H9 (cell line): ENCODE measurements around the gene KCNIP3. TPM values are rescaled to one million over a fixed set of nuclear protein-coding genes. Genes with fewer than 3 reads are reported as not detected.
A peak's percentile ranks its signal among the peaks of the same experiment; 100 is the strongest.

Experiments
- DNase-seq: peaks from one replicate; pipeline ENCODE4 v3.0.0-alpha.2; 2017
- H2AFZ ChIP-seq: one replicate; pipeline ENCODE4 v1.6.1; 2013; ENCODE audit warnings: mild to moderate bottlenecking, low read length, control low read depth, moderate library complexity
- H2AK5ac ChIP-seq: 2 replicates; pipeline ENCODE4 v1.6.1; 2013; ENCODE audit warnings: low read length, control low read depth, mixed read lengths; ENCODE audit not compliant: insufficient read length
- H2BK120ac ChIP-seq: one replicate; pipeline ENCODE4 v1.6.1; 2013; ENCODE audit warnings: low read depth, mild to moderate bottlenecking, low read length, control low read depth, inconsistent platforms; ENCODE audit not compliant: poor library complexity, severe bottlenecking
- H2BK12ac ChIP-seq: 2 replicates; pipeline ENCODE4 v1.6.1; 2013; ENCODE audit warnings: low read length, control low read depth, mixed read lengths, low read depth; ENCODE audit not compliant: insufficient read length
- H2BK15ac ChIP-seq: 2 replicates; pipeline ENCODE4 v1.6.1; 2013; ENCODE audit warnings: low read depth, low read length, control low read depth
- H2BK20ac ChIP-seq: one replicate; pipeline ENCODE4 v1.6.1; 2013; ENCODE audit warnings: low read depth, mild to moderate bottlenecking, low read length, control low read depth, inconsistent platforms; ENCODE audit not compliant: poor library complexity, severe bottlenecking
- H2BK5ac ChIP-seq: 2 replicates; pipeline ENCODE4 v1.6.1; 2013; ENCODE audit warnings: low read length, control low read depth, mixed read lengths; ENCODE audit not compliant: insufficient read length
- H3K14ac ChIP-seq: 2 replicates; pipeline ENCODE4 v1.6.1; 2013; ENCODE audit warnings: low read length, control low read depth; ENCODE audit not compliant: insufficient read depth
- H3K18ac ChIP-seq: 2 replicates; pipeline ENCODE4 v1.6.1; 2013; ENCODE audit warnings: low read depth, mild to moderate bottlenecking, mixed read lengths, low read length, control low read depth; ENCODE audit not compliant: insufficient read length
- H3K23ac ChIP-seq: 2 replicates; pipeline ENCODE4 v1.6.1; 2013; ENCODE audit warnings: low read length, control low read depth, mixed read lengths, low read depth; ENCODE audit not compliant: insufficient read length
- H3K23me2 ChIP-seq: 2 replicates; pipeline ENCODE4 v1.6.1; 2013; ENCODE audit warnings: low read depth, mild to moderate bottlenecking, mixed read lengths, low read length, control low read depth; ENCODE audit not compliant: insufficient read length, poor library complexity, severe bottlenecking
- H3K27ac ChIP-seq: 2 replicates; pipeline ENCODE4 v1.5.1; 2013; ENCODE audit warnings: low read length, control low read depth, mixed read lengths, low read depth; ENCODE audit not compliant: insufficient read length
- H3K27me3 ChIP-seq: 2 replicates; pipeline ENCODE4 v1.6.1; 2013; ENCODE audit warnings: low read length, control low read depth, inconsistent platforms; ENCODE audit not compliant: insufficient read depth
- H3K4ac ChIP-seq: 2 replicates; pipeline ENCODE4 v1.6.1; 2013; ENCODE audit warnings: low read depth, mild to moderate bottlenecking, control low read depth, inconsistent platforms, low read length, moderate library complexity
- H3K4me1 ChIP-seq: 2 replicates; pipeline ENCODE4 v1.6.1; 2013; ENCODE audit warnings: low read length, control low read depth, inconsistent platforms; ENCODE audit not compliant: insufficient read depth
- H3K4me2 ChIP-seq: 2 replicates; pipeline ENCODE4 v1.6.1; 2013; ENCODE audit warnings: low read length, control low read depth, mixed read lengths; ENCODE audit not compliant: insufficient read length, insufficient read depth
- H3K56ac ChIP-seq: 2 replicates; pipeline ENCODE4 v1.6.1; 2013; ENCODE audit warnings: low read depth, mild to moderate bottlenecking, mixed read lengths, low read length, control low read depth; ENCODE audit not compliant: insufficient read length
- H3K79me1 ChIP-seq: 2 replicates; pipeline ENCODE4 v1.6.1; 2013; ENCODE audit warnings: low read depth, mild to moderate bottlenecking, moderate library complexity, low read length, control low read depth, inconsistent platforms; ENCODE audit not compliant: insufficient read depth, poor library complexity, severe bottlenecking
- H3K79me2 ChIP-seq: 2 replicates; pipeline ENCODE4 v1.6.1; 2013; ENCODE audit warnings: low read length, control low read depth, inconsistent platforms; ENCODE audit not compliant: insufficient read depth
- H3K9ac ChIP-seq: 2 replicates; pipeline ENCODE4 v1.6.1; 2013; ENCODE audit warnings: low read length, control low read depth, mixed read lengths; ENCODE audit not compliant: insufficient read length; ENCODE audit errors: extremely low read depth
- H3K9me3 ChIP-seq: one replicate; pipeline ENCODE4 v1.6.1; 2013; ENCODE audit warnings: low read depth, low read length, inconsistent platforms; ENCODE audit not compliant: control insufficient read depth
- H3T11ph ChIP-seq: one replicate; pipeline ENCODE4 v1.6.1; 2013; ENCODE audit warnings: mild to moderate bottlenecking, low read length, control low read depth, inconsistent platforms
- H4K20me1 ChIP-seq: one replicate; pipeline ENCODE4 v1.6.1; 2013; ENCODE audit not compliant: control insufficient read depth, insufficient read length, insufficient read depth
- H4K5ac ChIP-seq: 2 replicates; pipeline ENCODE4 v1.6.1; 2013; ENCODE audit warnings: low read depth, mild to moderate bottlenecking, mixed read lengths, low read length, control low read depth; ENCODE audit not compliant: insufficient read length
- H4K8ac ChIP-seq: replicated peaks from 2 replicates; pipeline ENCODE4 v1.6.1; 2013; ENCODE audit warnings: low read length, control low read depth, mixed read lengths, low read depth; ENCODE audit not compliant: insufficient read length
- H4K91ac ChIP-seq: 2 replicates; pipeline ENCODE4 v1.6.1; 2013; ENCODE audit warnings: low read depth, mild to moderate bottlenecking, moderate library complexity, mixed read lengths, low read length, control low read depth; ENCODE audit not compliant: insufficient read length
- H3K27ac Mint-ChIP-seq, 3 experiments: 2 replicates in 2 of 3; 3 replicates in 1 of 3; pipeline ENCODE4 v1.8.0; 2020 to 2021; ENCODE audit warnings: mixed read lengths in 3 of 3, mild to moderate bottlenecking in 1 of 3, moderate library complexity in 1 of 3
- H3K27me3 Mint-ChIP-seq: 2 replicates; pipeline ENCODE4 v1.8.0; 2021; ENCODE audit warnings: low read depth, mild to moderate bottlenecking, moderate library complexity, mixed read lengths
- H3K36me3 Mint-ChIP-seq, 3 experiments: 2 replicates in 2 of 3; 3 replicates in 1 of 3; pipeline ENCODE4 v1.8.0; 2020 to 2021; ENCODE audit warnings: low read depth in 3 of 3, mixed read lengths in 3 of 3; ENCODE audit not compliant: insufficient read depth in 1 of 3
- H3K4me1 Mint-ChIP-seq, 2 experiments: 2 replicates each; pipeline ENCODE4 v1.8.0; 2020; ENCODE audit warnings: mixed read lengths in 2 of 2
- H3K4me3 Mint-ChIP-seq, 2 experiments: 2 replicates in 1 of 2; 3 replicates in 1 of 2; pipeline ENCODE4 v1.8.0; 2020 to 2021; ENCODE audit warnings: mild to moderate bottlenecking in 2 of 2, mixed read lengths in 2 of 2, moderate library complexity in 1 of 2
- H3K9me3 Mint-ChIP-seq, 2 experiments: 2 replicates in 1 of 2; 3 replicates in 1 of 2; pipeline ENCODE4 v1.8.0; 2020; ENCODE audit warnings: mild to moderate bottlenecking in 2 of 2, mixed read lengths in 2 of 2, moderate library complexity in 1 of 2
- CTCF ChIP-seq: fragments of 200-600 bp; sonication (generic); conservative IDR thresholded peaks from 3 replicates; pipeline ENCODE4 v1.8.0; 2021; ENCODE audit warnings: antibody characterized with exemption, mild to moderate bottlenecking
- WGBS: extraction: QIAGEN DNeasy Blood & Tissue Kit; methylation state at CpG from one replicate; pipeline ENCODE4 v1.1.7; 2013; ENCODE audit warnings: missing lambda C conversion rate, low lambda C conversion rate, mixed read lengths; ENCODE audit not compliant: insufficient read length; ENCODE audit errors: extremely low coverage; 5-methylcytosine and 5-hydroxymethylcytosine counted together
- total RNA-seq: library from RNA; stranded (reverse); gene quantifications from 2 replicates; pipeline ENCODE4 v1.2.1, GENCODE V29; 2021

The KCNIP3 gene
- total RNA-seq, 1 experiment from 2014 or later = 1.5 TPM

- H4K5ac ChIP-seq = no peak overlapping the region
- no peak overlapping the region for H2AK5ac ChIP-seq
- H3K27ac ChIP-seq = no peak overlapping the region
- no peak overlapping the region for H2BK15ac ChIP-seq
- H4K91ac ChIP-seq = no peak overlapping the region
- H3T11ph ChIP-seq = no peak overlapping the region
- Mint-ChIP-seq H3K27me3 (peaks cover 10% of the 10 kb centered on the region), H3K36me3 (no peaks in the 10 kb centered on the region), H3K27ac (peak overlapping the region in 1 of 3 experiments; percentile 30; a peak in 1 of 7 replicates), H3K9me3 (no peaks in the 10 kb centered on the region), H3K4me1 (peaks cover 0 to 7% of the 10 kb centered on the region in 2 experiments; a peak in 1 of 4 replicates), H3K4me3 (no peak overlapping the region)
- H2BK120ac ChIP-seq = no peak overlapping the region
- no peaks in the 10 kb centered on the region for H3K9me3 ChIP-seq
- no peak overlapping the region for H3K18ac ChIP-seq
- H3K14ac ChIP-seq = no peak overlapping the region
- no peak for TF ChIP-seq CTCF
- H3K4me2 ChIP-seq = no peak overlapping the region
- H3K23ac ChIP-seq = no peak overlapping the region
- H2AFZ ChIP-seq = no peak overlapping the region
- no peak overlapping the region for H2BK5ac ChIP-seq
- no peak overlapping the region for H3K56ac ChIP-seq
- H3K79me2 ChIP-seq = no peaks in the 10 kb centered on the region
- no peaks in the 10 kb centered on the region for H3K79me1 ChIP-seq
- no peaks in the 10 kb centered on the region for H3K27me3 ChIP-seq
- WGBS = no CpG with 5 or more reads among the region's 10 CpGs
- H2BK12ac ChIP-seq = no peak overlapping the region
- no peak overlapping the region for H4K8ac ChIP-seq
- DNase-seq = no peak
- no peak overlapping the region for H2BK20ac ChIP-seq
- H3K23me2 ChIP-seq = no peaks in the 10 kb centered on the region
- H3K4ac ChIP-seq = no peak overlapping the region
- H3K9ac ChIP-seq = no peak overlapping the region
- no peaks in the 10 kb centered on the region for H4K20me1 ChIP-seq
- H3K4me1 ChIP-seq = no peaks in the 10 kb centered on the region
These were observed 34.5 kb downstream of the KCNIP3 start for GRCh38 chr2:95331606-95332005.
